Measurements from ENCODE around the gene GRM7.

Gene GRM7

DNA sequence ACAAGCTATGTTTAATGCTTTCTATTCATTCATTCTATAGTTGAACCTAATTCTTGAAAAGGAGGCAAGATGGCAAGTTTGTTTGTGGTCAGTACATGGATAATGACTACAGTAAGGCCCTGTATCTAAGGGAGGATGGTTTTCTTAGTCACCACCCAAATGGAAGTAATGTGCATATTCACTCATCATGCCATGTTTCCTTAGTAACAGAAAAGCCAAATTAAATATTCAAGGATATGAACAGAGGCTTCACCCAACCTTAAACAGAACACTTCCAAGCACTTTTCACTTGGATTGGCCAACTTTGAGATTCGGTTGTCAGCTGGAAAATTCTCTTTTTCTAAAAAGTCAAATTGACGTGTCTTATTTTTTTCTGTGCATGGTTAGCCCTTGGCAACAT is 835.4 kb downstream of the GRM7 start:
- no peaks in the 10 kb centered on the region for H3K9me3 ChIP-seq (ENCODE audit: control insufficient read depth, insufficient read depth, low read length)
- H3K36me3 ChIP-seq (ENCODE audit: control insufficient read depth, low read length), result no peaks in the 10 kb centered on the region
- no peak for TF ChIP-seq EZH2phosphoT487 (IDR thresholded peaks at IDR 0.05; ENCODE audit: borderline replicate concordance, low read length)
- TF ChIP-seq, protein P1, sequence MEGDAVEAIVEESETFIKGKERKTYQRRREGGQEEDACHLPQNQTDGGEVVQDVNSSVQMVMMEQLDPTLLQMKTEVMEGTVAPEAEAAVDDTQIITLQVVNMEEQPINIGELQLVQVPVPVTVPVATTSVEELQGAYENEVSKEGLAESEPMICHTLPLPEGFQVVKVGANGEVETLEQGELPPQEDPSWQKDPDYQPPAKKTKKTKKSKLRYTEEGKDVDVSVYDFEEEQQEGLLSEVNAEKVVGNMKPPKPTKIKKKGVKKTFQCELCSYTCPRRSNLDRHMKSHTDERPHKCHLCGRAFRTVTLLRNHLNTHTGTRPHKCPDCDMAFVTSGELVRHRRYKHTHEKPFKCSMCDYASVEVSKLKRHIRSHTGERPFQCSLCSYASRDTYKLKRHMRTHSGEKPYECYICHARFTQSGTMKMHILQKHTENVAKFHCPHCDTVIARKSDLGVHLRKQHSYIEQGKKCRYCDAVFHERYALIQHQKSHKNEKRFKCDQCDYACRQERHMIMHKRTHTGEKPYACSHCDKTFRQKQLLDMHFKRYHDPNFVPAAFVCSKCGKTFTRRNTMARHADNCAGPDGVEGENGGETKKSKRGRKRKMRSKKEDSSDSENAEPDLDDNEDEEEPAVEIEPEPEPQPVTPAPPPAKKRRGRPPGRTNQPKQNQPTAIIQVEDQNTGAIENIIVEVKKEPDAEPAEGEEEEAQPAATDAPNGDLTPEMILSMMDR (IDR thresholded peaks at IDR 0.05; ENCODE audit: low read depth, low read length, poor library complexity, severe bottlenecking), result no peak
- peaks cover 7% of the 10 kb centered on the region; the same call in 1 of the 2 replicates for H3K4me1 ChIP-seq (ENCODE audit: control insufficient read depth, low read length)
- no peaks in the 10 kb centered on the region for H3K27me3 ChIP-seq (ENCODE audit: control insufficient read depth, low read length)
- no peaks in the 10 kb centered on the region for H3K79me2 ChIP-seq (ENCODE audit: control insufficient read depth, low read length)
- no peak overlapping the region for H3K4me3 ChIP-seq (ENCODE audit: low read length)
- no peaks in the 10 kb centered on the region for H3F3A ChIP-seq (ENCODE audit: control insufficient read depth, insufficient read depth)
- no peak overlapping the region for H3K27ac ChIP-seq (ENCODE audit: low read depth, low read length)
- no peak overlapping the region for H3K4me2 ChIP-seq (ENCODE audit: low read length)
- H4K20me1 ChIP-seq (ENCODE audit: control insufficient read depth, insufficient read depth, low read depth, low read length), result no peaks in the 10 kb centered on the region
- H3K9me2 ChIP-seq (replicated peaks; ENCODE audit: control insufficient read depth, low read length), result no peaks in the 10 kb centered on the region

DNA sequence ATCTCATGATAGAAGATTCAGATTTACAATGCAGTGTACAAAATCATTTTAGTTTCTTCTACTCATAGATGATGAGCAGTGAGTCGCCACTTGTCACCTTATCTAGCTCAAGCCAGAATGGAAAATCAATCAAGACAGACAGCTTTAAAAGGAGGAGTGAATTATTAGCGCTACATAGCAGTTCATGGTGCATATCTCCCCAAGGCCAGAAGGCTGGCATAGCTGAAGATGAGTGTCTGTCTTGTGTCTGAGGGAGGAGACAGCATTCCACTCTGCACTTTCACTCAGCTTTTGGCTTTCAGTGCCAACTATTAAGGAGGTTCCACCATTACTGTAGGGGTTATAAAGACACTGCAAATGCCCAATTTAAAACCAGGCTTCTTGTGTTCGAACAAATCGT is 836.6 kb downstream of the GRM7 start:
- Histone ChIP-seq H3K27ac (ENCODE audit: low read depth, low read length) (no peak overlapping the region), H3K79me2 (ENCODE audit: control insufficient read depth, low read length) (no peaks in the 10 kb centered on the region), H3K4me3 (ENCODE audit: low read length) (no peak overlapping the region), H3K9me3 (ENCODE audit: control insufficient read depth, insufficient read depth, low read length) (no peaks in the 10 kb centered on the region), H3K4me1 (ENCODE audit: control insufficient read depth, low read length) (peaks cover 7% of the 10 kb centered on the region; the same call in 1 of the 2 replicates), H3K27me3 (ENCODE audit: control insufficient read depth, low read length) (no peaks in the 10 kb centered on the region), H3F3A (ENCODE audit: control insufficient read depth, insufficient read depth) (no peaks in the 10 kb centered on the region), H3K4me2 (ENCODE audit: low read length) (no peak overlapping the region), H3K36me3 (ENCODE audit: control insufficient read depth, low read length) (no peaks in the 10 kb centered on the region), H3K9me2 (replicated peaks; ENCODE audit: control insufficient read depth, low read length) (no peaks in the 10 kb centered on the region), H4K20me1 (ENCODE audit: control insufficient read depth, insufficient read depth, low read depth, low read length) (no peaks in the 10 kb centered on the region)
- TF ChIP-seq EZH2phosphoT487 (IDR thresholded peaks at IDR 0.05; ENCODE audit: borderline replicate concordance, low read length), result no peak
- TF ChIP-seq, protein P1 (IDR thresholded peaks at IDR 0.05; ENCODE audit: low read depth, low read length, poor library complexity, severe bottlenecking), result no peak

DNA sequence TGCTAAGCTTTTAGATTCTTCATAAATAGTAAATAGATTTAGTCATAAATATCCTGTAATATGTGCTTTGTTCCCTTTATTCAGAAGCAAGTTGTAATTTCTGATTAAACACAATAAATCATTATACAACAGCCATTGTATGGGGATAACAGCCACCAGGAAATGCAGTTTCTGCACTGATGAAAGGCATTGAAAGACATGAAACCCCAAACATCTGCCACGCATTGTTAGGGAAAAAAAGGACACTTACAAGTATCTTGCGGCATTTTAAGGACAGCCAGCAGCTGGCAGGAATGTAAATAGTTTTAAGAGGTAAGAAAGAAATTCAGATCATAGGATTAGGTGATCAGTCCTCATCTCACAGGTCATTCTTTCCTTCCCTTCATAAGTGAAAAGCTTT is 839.6 kb downstream of the GRM7 start:
- TF ChIP-seq EZH2phosphoT487 (IDR thresholded peaks at IDR 0.05; ENCODE audit: borderline replicate concordance, low read length), result no peak
- TF ChIP-seq, protein P1 (IDR thresholded peaks at IDR 0.05; ENCODE audit: low read depth, low read length, poor library complexity, severe bottlenecking), result no peak
- no peak overlapping the region for H3K4me3 ChIP-seq (ENCODE audit: low read length)
- no peaks in the 10 kb centered on the region for H3K9me2 ChIP-seq (replicated peaks; ENCODE audit: control insufficient read depth, low read length)
- H3K4me1 ChIP-seq (ENCODE audit: control insufficient read depth, low read length), result no peaks in the 10 kb centered on the region
- no peaks in the 10 kb centered on the region for H3K36me3 ChIP-seq (ENCODE audit: control insufficient read depth, low read length)
- H3K27ac ChIP-seq (ENCODE audit: low read depth, low read length), result no peak overlapping the region
- H3K27me3 ChIP-seq (ENCODE audit: control insufficient read depth, low read length), result no peaks in the 10 kb centered on the region
- no peak overlapping the region for H3K4me2 ChIP-seq (ENCODE audit: low read length)
- H4K20me1 ChIP-seq (ENCODE audit: control insufficient read depth, insufficient read depth, low read depth, low read length), result no peaks in the 10 kb centered on the region
- H3F3A ChIP-seq (ENCODE audit: control insufficient read depth, insufficient read depth), result no peaks in the 10 kb centered on the region
- H3K9me3 ChIP-seq (ENCODE audit: control insufficient read depth, insufficient read depth, low read length), result no peaks in the 10 kb centered on the region
- H3K79me2 ChIP-seq (ENCODE audit: control insufficient read depth, low read length), result no peaks in the 10 kb centered on the region

DNA sequence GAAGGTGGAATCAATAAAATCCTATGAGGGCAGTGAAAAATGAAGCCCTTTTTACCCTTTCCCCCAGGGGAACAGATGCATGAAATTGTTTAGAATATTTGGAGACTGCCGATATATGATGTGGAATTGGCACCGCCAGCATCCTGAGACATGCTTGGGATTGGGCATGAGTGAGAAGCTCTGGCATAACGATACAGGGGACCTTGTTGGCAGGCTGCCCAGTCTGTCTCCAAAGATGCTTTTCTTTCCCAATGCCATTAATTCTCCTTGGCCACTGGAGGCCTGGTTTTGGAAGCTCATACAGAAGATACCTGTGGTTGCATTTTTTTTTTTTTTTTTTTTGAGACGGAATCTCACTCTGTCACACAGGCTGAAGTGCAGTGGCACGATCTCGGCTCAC is 840.1 kb downstream of the GRM7 start:
- Histone ChIP-seq H4K20me1 (ENCODE audit: control insufficient read depth, insufficient read depth, low read depth, low read length) (no peaks in the 10 kb centered on the region), H3K27ac (ENCODE audit: low read depth, low read length) (no peak overlapping the region), H3K9me3 (ENCODE audit: control insufficient read depth, insufficient read depth, low read length) (no peaks in the 10 kb centered on the region), H3K9me2 (replicated peaks; ENCODE audit: control insufficient read depth, low read length) (no peaks in the 10 kb centered on the region), H3K79me2 (ENCODE audit: control insufficient read depth, low read length) (no peaks in the 10 kb centered on the region), H3K27me3 (ENCODE audit: control insufficient read depth, low read length) (no peaks in the 10 kb centered on the region), H3K4me1 (ENCODE audit: control insufficient read depth, low read length) (no peaks in the 10 kb centered on the region), H3K4me2 (ENCODE audit: low read length) (no peak overlapping the region), H3F3A (ENCODE audit: control insufficient read depth, insufficient read depth) (no peaks in the 10 kb centered on the region), H3K4me3 (ENCODE audit: low read length) (no peak overlapping the region), H3K36me3 (ENCODE audit: control insufficient read depth, low read length) (no peaks in the 10 kb centered on the region)
- TF ChIP-seq, protein P1 (IDR thresholded peaks at IDR 0.05; ENCODE audit: low read depth, low read length, poor library complexity, severe bottlenecking), result no peak
- no peak for TF ChIP-seq EZH2phosphoT487 (IDR thresholded peaks at IDR 0.05; ENCODE audit: borderline replicate concordance, low read length)

Data from DOHH2 (cell line).